GM18517 (cell line): ENCODE measurements around the gene ANKRD53.
A peak's percentile ranks its signal among the peaks of the same experiment; 100 is the strongest.
"Not testable (repeated sequence)": the region's sequence is repeated elsewhere in the genome, so short reads cannot be mapped to it uniquely, and the experiment has no call there.

Experiments
- ATAC-seq: cut with Tn5 transposase; IDR thresholded peaks from one replicate; pipeline ENCODE4 v1.9.1; 2021; ENCODE audit warnings: mild to moderate bottlenecking, moderate library complexity; ENCODE audit not compliant: unreplicated experiment

Gene ANKRD53

GRCh38 chr2:70988151-70988550 is 9.7 kb downstream of the ANKRD53 start:
- ATAC-seq, result no peak

GRCh38 chr2:70988726-70989648 is 10.6 kb downstream of the ANKRD53 start:
- no peak for ATAC-seq

DNA sequence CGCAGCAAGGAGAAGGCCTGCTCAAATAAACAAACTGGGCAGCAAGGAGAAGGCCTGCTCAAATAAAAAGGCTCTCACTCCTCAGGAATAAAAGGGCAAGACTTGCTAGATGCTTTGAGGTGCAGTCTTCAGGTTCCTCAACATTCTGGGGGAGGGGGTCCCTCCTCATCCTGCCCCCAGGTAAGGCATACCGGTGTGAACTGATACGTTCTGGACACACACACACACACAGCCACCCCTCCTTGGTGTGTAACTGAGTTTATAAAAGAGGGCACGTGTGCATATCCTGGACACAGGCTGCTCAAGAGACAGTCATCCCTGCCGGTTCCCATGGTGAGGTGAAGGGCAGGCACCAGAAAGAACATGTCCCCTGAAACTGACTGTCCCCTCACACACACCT is 11.8 kb downstream of the ANKRD53 start:
- no peak for ATAC-seq

DNA sequence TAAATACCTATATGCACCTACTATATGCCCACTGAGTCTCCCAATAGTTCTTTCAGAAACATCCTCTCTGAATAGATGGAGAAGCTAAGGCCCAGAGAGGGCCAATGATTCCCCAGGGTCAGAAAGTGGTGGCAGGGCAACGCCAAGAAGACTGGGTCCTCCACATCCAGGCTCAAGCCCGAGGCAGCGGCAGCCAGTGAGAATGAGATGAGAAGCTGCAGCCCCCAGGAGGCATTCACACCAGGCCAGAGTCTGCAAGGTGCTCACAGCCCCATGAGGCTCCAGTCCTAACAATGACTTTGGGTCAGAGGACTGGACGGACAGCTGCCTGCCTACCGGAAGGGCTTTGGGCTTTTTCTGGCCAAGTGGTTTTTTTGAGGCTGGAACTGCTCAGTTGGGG is 12.7 kb downstream of the ANKRD53 start:
- ATAC-seq, result no peak

DNA sequence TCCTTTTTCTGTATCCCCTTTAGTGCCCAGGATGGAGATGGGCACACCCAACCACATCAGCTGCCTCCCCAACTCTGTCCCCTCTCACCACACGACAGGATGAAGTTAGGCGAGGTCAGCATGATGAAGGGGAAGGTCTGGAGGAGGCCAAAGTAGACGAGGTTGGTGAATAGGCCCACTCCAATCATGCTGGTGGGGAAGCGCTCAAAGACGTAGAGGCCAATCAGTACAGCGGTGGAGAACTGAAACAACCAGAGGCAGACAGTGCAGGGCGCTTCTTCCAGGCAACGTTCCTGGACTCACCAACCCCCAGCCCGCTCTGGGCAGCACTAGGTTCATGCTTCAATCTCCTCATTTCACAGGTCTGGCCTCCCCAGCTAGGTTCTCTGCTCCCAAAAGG is 13.3 kb downstream of the ANKRD53 start:
- ATAC-seq, result no peak

GRCh38 chr2:70992945-70993853 is 14.8 kb downstream of the ANKRD53 start:
- no peak for ATAC-seq

DNA sequence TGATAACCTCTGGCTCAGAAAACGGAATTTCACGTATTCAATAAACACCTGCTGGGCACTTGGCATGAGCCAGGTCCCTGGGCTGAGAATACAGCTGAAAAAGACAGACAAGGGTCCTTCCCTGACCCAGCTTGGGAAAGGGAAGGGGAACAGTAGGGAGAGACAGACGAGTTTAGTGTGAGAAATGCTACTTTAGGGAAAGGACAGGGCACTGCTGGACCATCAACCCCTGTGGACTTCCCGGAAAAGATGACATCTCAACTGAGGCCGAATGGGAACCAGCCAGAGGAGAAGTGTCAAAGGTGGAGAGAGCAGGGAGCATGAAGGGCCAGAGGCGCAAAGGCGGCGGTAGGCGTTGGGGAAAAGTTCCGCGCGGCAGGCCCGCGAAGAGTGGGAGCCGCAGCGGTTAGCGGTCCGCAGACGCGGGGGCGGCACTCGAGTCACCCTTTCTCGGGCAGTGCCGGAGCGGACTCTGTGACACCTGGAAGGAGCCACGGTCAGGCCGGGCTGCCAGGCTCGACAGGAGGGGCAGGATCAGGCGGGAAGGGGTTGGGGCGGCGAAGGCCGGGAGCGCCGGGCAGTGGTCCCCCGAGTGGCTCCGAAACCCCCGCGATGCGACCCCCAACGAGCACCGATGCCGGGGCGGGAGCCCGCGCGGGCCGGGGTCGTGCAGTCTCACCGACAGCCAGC is 15.7 kb downstream of the ANKRD53 start:
- peak; percentile 14 for ATAC-seq

DNA sequence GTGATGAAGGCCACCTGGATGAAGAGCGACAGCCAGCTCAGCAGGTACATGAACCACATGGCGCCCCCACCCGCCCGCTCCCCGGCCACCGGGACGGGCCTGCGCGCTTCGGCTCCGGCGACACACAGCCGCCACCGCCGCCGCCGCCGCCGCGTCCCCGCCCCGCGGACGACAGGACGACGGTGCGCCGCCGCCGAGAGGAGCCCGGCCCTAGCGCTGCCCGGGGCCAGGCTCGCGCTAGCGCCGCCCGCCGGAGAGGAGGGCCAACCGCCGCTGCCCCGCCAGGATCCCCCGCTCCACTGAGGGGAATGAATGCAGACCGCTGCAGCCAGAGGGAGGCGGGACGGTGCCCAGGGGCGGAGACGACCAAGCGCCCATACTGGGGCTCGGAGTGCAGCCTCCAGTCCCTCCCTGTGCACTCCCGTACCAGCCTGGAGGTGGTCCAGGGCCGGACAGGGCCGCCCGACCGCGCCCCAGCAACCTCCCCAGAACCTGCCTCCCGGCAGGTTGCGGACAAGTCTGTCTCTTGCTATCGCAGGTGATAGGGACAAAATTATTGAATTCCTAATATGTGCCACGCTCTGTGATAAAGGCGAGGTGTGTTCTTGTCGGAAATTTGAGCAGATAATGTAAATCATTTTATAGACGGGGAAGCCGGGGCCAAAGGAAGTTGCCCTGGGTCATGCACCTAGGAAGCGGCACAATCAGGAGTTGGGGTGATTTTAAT is 16.4 kb downstream of the ANKRD53 start, which contains the start of gene TEX261:
Gene TEX261 (minus strand): TSS at position 175 of the 727 bp plus-strand sequence. CDS start 116 bp downstream, at position 59.
- ATAC-seq, result peak; percentile 89

GRCh38 chr2:70995426-70995729 is 16.9 kb downstream of the ANKRD53 start:
- ATAC-seq, result peak; percentile 37

GRCh38 chr2:70998885-70999284 is 20.5 kb downstream of the ANKRD53 start:
- ATAC-seq, result not testable (repeated sequence)

- ATAC-seq, result no peak
Measured at GRCh38 chr2:70999362-70999761, 20.9 kb downstream of the ANKRD53 start.

DNA sequence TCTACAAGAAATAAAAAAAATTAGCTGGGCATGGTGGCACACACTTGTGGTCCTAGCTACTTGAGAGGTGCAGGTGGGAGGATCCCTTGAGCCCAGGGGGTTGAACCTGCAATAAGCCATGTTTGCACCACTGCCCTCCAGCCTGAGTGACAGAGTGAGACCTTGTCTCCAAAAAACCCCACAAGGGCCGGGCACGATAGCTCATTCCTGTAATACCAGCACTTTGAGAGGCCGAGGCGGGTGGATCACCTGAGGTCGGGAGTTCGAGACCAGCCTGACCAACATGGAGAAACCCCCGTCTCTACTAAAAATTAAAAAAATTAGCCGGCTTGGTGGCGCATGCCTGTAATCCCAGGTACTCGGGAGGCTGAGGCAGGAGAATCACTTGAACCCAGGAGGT is 21.5 kb downstream of the ANKRD53 start:
- ATAC-seq, result not testable (repeated sequence)

DNA sequence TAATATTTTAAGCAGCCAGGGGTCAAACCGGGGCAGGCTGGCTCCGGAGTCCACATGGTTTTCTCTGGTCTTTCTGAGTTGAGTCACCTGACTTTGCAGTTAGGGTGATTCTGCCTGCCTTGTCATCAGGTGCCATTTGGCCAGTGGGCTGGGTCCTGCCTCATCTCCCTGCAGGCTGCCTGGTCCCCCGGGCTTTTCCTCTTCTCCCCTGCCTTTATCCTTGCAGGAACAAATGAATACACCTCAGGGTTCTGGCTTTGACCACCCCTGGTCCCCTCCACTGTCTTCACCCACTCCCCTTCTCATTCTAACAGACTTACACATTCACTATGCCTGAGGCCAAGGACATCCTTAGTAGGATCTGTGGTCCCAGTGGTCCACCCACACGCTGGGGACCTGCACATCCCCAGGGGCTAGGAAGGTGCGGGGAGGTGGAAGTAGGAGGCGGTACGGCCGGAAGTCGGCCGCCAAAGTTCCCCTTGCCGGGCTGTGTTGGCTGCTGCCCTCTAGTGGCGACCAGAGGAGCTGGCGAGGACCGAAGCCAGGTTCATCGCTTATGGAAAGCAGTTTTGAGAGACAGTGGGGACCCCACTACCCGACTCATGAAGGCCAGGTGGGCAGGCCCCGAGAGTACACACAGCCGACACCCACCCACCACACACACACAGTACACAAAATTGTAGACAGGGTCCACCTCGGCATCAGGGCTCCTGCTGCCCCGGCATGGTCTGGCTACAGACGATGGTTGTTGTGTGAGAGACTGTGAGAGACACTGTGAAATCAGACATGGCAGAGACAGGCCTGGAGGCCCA is 22.6 kb downstream of the ANKRD53 start:
- ATAC-seq, result peak; percentile 92

- no peak for ATAC-seq
Measured at GRCh38 chr2:71001592-71001927, 23.1 kb downstream of the ANKRD53 start.

DNA sequence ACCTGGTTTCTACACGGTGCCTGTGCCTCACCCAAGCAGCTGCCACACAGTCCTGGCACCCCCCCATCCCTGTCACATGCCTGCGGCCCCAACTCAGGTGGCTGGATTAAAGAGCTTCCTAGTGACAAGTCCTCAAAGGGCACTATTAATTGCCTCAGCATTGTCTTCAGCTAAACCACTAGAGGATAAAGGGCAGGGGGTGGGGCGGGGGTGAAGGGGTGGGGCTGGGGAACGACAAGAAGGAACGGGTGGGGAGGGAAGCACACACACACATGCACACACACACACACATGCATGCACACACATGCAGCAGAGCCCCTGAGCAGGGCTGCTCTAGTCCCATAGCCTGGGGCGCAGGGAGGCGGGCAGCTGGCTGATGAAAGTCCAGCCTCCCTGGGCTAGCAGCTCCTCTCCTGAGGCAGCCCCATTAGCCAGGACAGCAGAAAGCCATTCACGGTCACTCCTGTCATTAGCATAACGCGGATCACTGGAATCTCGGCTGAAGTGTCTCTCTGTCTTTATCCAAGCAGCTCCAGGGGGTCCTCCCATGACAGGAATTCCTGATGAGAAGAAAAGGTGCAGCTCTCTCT is 23.6 kb downstream of the ANKRD53 start:
- no peak for ATAC-seq

GRCh38 chr2:71003396-71003795 is 25.0 kb downstream of the ANKRD53 start:
- no peak for ATAC-seq

- ATAC-seq, result no peak
Measured at GRCh38 chr2:71003966-71004755, 25.7 kb downstream of the ANKRD53 start.

- ATAC-seq, result no peak
Measured at GRCh38 chr2:71004857-71005256, 26.4 kb downstream of the ANKRD53 start.
